Middle frontal gyrus (tissue), 1 donor: ENCODE measurements around the gene ZSWIM1.
A peak's percentile ranks its signal among the peaks of the same experiment; 100 is the strongest.
"Not testable (repeated sequence)": the region's sequence is repeated elsewhere in the genome, so short reads cannot be mapped to it uniquely, and the experiment has no call there.

ENCODE experiments used
- DNase-seq: peaks from one replicate; pipeline ENCODE4 v3.0.0-alpha.2; 2015; ENCODE audit warnings: low spot score; ENCODE audit errors: extremely low spot score

ZSWIM1 gene

GRCh38 chr20:45927071-45927878, 46.2 kb downstream of the ZSWIM1 start:
- DNase-seq: no peak

DNA sequence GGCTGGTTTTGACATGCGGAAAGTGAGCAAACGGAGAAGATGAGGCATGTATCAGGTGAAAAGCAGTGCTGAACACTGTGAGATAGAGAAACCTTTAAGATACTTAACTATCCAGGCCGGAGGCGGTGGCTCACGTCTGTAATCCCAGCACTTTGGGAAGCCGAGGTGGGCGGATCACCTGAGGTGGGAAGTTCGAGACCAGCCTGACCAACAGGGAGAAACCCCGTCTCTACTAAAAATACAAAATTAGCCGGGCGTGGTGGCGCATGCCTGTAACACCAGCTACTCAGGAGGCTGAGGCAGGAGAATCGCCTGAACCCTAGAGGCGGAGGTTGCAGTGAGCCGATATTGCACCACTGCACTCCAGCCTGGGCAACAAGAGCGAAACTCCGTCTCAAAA, 50.7 kb downstream of the ZSWIM1 start:
- DNase-seq: not testable (repeated sequence)

GRCh38 chr20:45933266-45934045, 52.4 kb downstream of the ZSWIM1 start:
- peak; percentile 46 for DNase-seq

DNA sequence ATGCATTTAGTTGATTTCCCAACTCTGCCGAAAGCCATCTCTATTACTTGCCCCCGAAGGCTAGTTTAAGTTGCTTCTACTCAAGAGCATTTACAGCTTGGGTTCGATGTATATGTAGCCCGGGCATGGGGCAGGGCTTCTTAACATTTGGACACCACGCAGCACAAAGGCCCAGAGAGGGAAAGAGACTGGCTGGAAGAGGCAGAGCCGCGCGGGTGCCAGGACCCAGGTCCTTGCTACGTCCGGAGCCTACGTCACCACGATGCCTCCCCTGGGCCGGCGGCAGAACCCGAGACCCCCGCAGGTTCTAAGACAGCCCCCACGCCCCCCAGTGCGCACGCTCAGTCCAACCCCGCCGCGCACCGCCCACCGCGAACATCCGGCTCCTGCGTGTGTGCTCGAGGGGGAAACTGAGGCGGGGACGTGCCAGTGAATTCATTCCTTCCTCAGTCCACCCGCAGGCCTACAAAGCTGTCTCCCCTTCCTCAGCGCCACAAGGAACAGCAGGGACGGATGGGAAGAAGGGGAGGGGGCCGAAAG, 53.1 kb downstream of the ZSWIM1 start:
- DNase-seq: peak; percentile 59
